HepG2 (cell line): ENCODE results near the gene DOCK1. TPM values are rescaled to one million over a fixed set of nuclear protein-coding genes. Genes with fewer than 3 reads are reported as not detected.
"Not testable (repeated sequence)": the region's sequence is repeated elsewhere in the genome, so short reads cannot be mapped to it uniquely, and the experiment has no call there.

Experiments
- ATAC-seq: fragments of 200-7000 bp; cut with Tn5 transposase; 3 replicates; pipeline ENCODE4 v1.9.1; 2020; ENCODE audit warnings: mild to moderate bottlenecking, moderate library complexity
- BruUV-seq: library from RNA; stranded (reverse); fragments of 400-500 nt; replicated peaks from 2 replicates; lab custom pipeline; 2021; lab: Mats Ljungman, UMichigan
- CTCF ChIA-PET: fragments of 300-600 bp; formaldehyde crosslinking; extraction: SDS; loops from one replicate; lab custom pipeline; 2021; ENCODE audit warnings: low total read pairs, inconsistent platforms, low intra/inter-chr PET ratio; lab: Yijun Ruan, JAX
- POLR2A ChIA-PET: fragments of 350-600 bp; sonication (Branson Sonifier 250); formaldehyde crosslinking; loops from one replicate; lab custom pipeline; 2020; ENCODE audit warnings: antibody characterized with exemption, inconsistent platforms; lab: Yijun Ruan, JAX
- DNase-seq: peaks from one replicate; pipeline ENCODE4 v3.0.0-alpha.2; 2015; ENCODE audit warnings: low spot score
- FAIRE-seq: peaks from 3 replicates; lab custom pipeline; 2011; peaks lifted over from hg19 to GRCh38; lab: Jason Lieb, UNC
- H2AFZ ChIP-seq: one replicate; pipeline ENCODE4 v1.6.1; 2011; ENCODE audit warnings: low read length, inconsistent platforms
- H3K27ac ChIP-seq: fragments of 300-600 bp; 3 replicates; pipeline ENCODE4 v1.8.0; 2011; ENCODE audit warnings: mixed run types, mild to moderate bottlenecking, mixed read lengths, low read length, inconsistent platforms; ENCODE audit not compliant: insufficient read depth; ENCODE audit errors: extremely low read length
- H3K27me3 ChIP-seq, 2 experiments: fragments of 200-600 bp in 1 of 2; 2 replicates in 1 of 2; 3 replicates in 1 of 2; pipeline versions ENCODE4 v1.6.0 to v1.8.0; 2011; ENCODE audit warnings: low read length in 2 of 2, mild to moderate bottlenecking in 2 of 2, moderate library complexity in 2 of 2, inconsistent platforms in 1 of 2; ENCODE audit not compliant: insufficient read depth in 2 of 2, control insufficient read depth in 1 of 2
- H3K36me3 ChIP-seq, 2 experiments: fragments of 200-600 bp in 1 of 2; replicated peaks in 1 of 2; 2 replicates in 1 of 2; 3 replicates in 1 of 2; pipeline versions ENCODE4 v1.5.1 to v1.8.0; 2011; ENCODE audit warnings: low read length in 2 of 2, inconsistent platforms in 1 of 2; ENCODE audit not compliant: insufficient read depth in 2 of 2, control insufficient read depth in 1 of 2
- H3K4me1 ChIP-seq: 2 replicates; pipeline ENCODE4 v1.5.1; 2012; ENCODE audit warnings: low read length, inconsistent platforms; ENCODE audit not compliant: insufficient read depth
- H3K4me2 ChIP-seq: 2 replicates; pipeline ENCODE4 v1.6.0; 2011; ENCODE audit warnings: low read depth, low read length, inconsistent platforms
- H3K4me3 ChIP-seq, 3 experiments: fragments of 200-600 bp in 1 of 3; sonication (generic), shearing (Covaris generic) in 1 of 3; replicated peaks in 1 of 3; 2 replicates each; pipeline ENCODE4 v1.5.1; 2011 to 2016; ENCODE audit warnings: low read length in 3 of 3, inconsistent platforms in 2 of 3, low read depth in 2 of 3, mild to moderate bottlenecking in 2 of 3, control low read depth in 1 of 3, mixed read lengths in 1 of 3; ENCODE audit not compliant: insufficient read depth in 1 of 3
- H3K79me2 ChIP-seq: one replicate; pipeline ENCODE4 v1.6.1; 2011; ENCODE audit warnings: low read length, inconsistent platforms; ENCODE audit not compliant: insufficient read depth
- H3K9ac ChIP-seq: 2 replicates; pipeline ENCODE4 v1.6.0; 2011; ENCODE audit warnings: mild to moderate bottlenecking, low read depth, low read length, inconsistent platforms; ENCODE audit not compliant: insufficient read depth
- H3K9me3 ChIP-seq: 2 replicates; pipeline ENCODE4 v1.5.1; 2012; ENCODE audit warnings: mild to moderate bottlenecking, low read length
- H4K20me1 ChIP-seq: 2 replicates; pipeline ENCODE4 v1.6.0; 2011; ENCODE audit warnings: inconsistent platforms, mild to moderate bottlenecking, low read length, moderate library complexity; ENCODE audit not compliant: insufficient read depth
- ELF3 ChIP-seq: IDR thresholded peaks from 2 replicates; pipeline ENCODE4 v1.6.1; 2016; ENCODE audit warnings: missing genetic modification reagents, missing compliant biosample characterization
- RBAK ChIP-seq: sonication (generic); formaldehyde crosslinking; IDR thresholded peaks from 2 replicates; pipeline ENCODE4 v1.5.1; 2020; ENCODE audit warnings: mild to moderate bottlenecking, missing genetic modification reagents
- ZNF12 ChIP-seq: sonication (generic); formaldehyde crosslinking; IDR thresholded peaks from 2 replicates; pipeline ENCODE4 v1.5.0; 2020; ENCODE audit warnings: missing genetic modification reagents
- WGBS: methylation state at CpG from one replicate; pipeline ENCODE4 v1.1.6; 2017; ENCODE audit warnings: low lambda C conversion rate; 5-methylcytosine and 5-hydroxymethylcytosine counted together
- in situ Hi-C: cut with HindIII; loops from 2 replicates; pipeline ENCODE4 v1.10.0; 2017; ENCODE audit warnings: low pct_unique_long_range_greater_than_20kb; ENCODE audit not compliant: extremely low pct_ligation_motif_present
- intact Hi-C: fragments of 100-400 bp; cut with micrococcal nuclease; formaldehyde crosslinking; loops from one replicate; pipeline ENCODE4 v1.10.0; 2022; ENCODE audit not compliant: unreplicated experiment
- polyA plus RNA-seq, 8 experiments: library from polyadenylated mRNA; depleted of rRNA in 3 of 8; stranded (reverse) in 7 of 8; unstranded in 1 of 8; fragments of >200 nt; fragmentation: Illumina TruSeq in 4 of 8; extraction: Trizol in 4 of 8; gene quantifications; 2 replicates each; pipeline versions ENCODE4 v1.2.1 to v1.2.3, GENCODE V29; 2011 to 2016; ENCODE audit warnings: low read depth in 4 of 8, missing spikeins in 1 of 8, mixed read lengths in 1 of 8; ENCODE audit not compliant: insufficient read depth in 1 of 8
- total RNA-seq, 5 experiments: library from RNA; depleted of rRNA; stranded (reverse); fragments of >200 nt; fragmentation: Illumina TruSeq; extraction: Trizol; gene quantifications; 2 replicates each; pipeline ENCODE4 v1.2.3, GENCODE V29; 2016; ENCODE audit warnings: low read depth in 1 of 5

Gene DOCK1
- total and polyA plus RNA-seq, 2 of the 13 experiments (the other 11 are each of a cell fraction or from before 2014, with no cell fraction given): 8.3 to 25.5 TPM

- intact Hi-C loops: no loop called here
- peaks cover 4% of the 10 kb centered on the region; the same call in 1 of the 2 replicates for H4K20me1 ChIP-seq
- H3K36me3 ChIP-seq: no peaks in the 10 kb centered on the region
- no peak overlapping the region for H3K4me2 ChIP-seq
- H3K27me3 ChIP-seq: no peaks in the 10 kb centered on the region
- no peak overlapping the region for H3K27ac ChIP-seq
- H3K79me2 ChIP-seq: peaks cover 76% of the 10 kb centered on the region
- BruUV-seq: no TSS peak
- ChIA-PET CTCF (no interaction called here), POLR2A (no interaction called here)
- TF ChIP-seq ZNF12 (CRISPR knock-in tag) (peak; percentile 95), ELF3 (CRISPR knock-in tag) (no peak), RBAK (CRISPR knock-in tag) (peak; percentile 96)
- H2AFZ ChIP-seq: no peak overlapping the region
- ATAC-seq (no peak), FAIRE-seq (no peak), DNase-seq (no peak)
- H3K4me3 ChIP-seq: no peak overlapping the region
- peaks cover 15% of the 10 kb centered on the region for H3K4me1 ChIP-seq
- H3K9me3 ChIP-seq: no peaks in the 10 kb centered on the region
- H3K9ac ChIP-seq: no peak overlapping the region
- in situ Hi-C loops: no loop called here
- WGBS: 100% methylated on average over 1 of the region's 1 CpG
These were observed 9.3 kb downstream of the DOCK1 start for GRCh38 chr10:126914561-126914960.

GRCh38 chr10:126916952-126917351, 11.7 kb downstream of the DOCK1 start:
- H3K4me2 ChIP-seq, H3K4me1 ChIP-seq, H3K4me3 ChIP-seq, H2AFZ ChIP-seq, ATAC-seq, DNase-seq, H3K9ac ChIP-seq, H3K27ac ChIP-seq, CTCF ChIA-PET, H3K27me3 ChIP-seq, H3K9me3 ChIP-seq, in situ Hi-C loops, BruUV-seq, FAIRE-seq, H4K20me1 ChIP-seq, POLR2A ChIA-PET, H3K36me3 ChIP-seq, intact Hi-C loops: not testable (repeated sequence)
- peaks cover 59% of the 10 kb centered on the region for H3K79me2 ChIP-seq
- WGBS: 89% methylated on average over 8 of the region's 12 CpGs
